ENCODE results near the gene PLK2.

Gene PLK2

GRCh38 chr5:58503390-58504046 is 43.6 kb upstream of the PLK2 start:
- TF ChIP-seq, protein P1, sequence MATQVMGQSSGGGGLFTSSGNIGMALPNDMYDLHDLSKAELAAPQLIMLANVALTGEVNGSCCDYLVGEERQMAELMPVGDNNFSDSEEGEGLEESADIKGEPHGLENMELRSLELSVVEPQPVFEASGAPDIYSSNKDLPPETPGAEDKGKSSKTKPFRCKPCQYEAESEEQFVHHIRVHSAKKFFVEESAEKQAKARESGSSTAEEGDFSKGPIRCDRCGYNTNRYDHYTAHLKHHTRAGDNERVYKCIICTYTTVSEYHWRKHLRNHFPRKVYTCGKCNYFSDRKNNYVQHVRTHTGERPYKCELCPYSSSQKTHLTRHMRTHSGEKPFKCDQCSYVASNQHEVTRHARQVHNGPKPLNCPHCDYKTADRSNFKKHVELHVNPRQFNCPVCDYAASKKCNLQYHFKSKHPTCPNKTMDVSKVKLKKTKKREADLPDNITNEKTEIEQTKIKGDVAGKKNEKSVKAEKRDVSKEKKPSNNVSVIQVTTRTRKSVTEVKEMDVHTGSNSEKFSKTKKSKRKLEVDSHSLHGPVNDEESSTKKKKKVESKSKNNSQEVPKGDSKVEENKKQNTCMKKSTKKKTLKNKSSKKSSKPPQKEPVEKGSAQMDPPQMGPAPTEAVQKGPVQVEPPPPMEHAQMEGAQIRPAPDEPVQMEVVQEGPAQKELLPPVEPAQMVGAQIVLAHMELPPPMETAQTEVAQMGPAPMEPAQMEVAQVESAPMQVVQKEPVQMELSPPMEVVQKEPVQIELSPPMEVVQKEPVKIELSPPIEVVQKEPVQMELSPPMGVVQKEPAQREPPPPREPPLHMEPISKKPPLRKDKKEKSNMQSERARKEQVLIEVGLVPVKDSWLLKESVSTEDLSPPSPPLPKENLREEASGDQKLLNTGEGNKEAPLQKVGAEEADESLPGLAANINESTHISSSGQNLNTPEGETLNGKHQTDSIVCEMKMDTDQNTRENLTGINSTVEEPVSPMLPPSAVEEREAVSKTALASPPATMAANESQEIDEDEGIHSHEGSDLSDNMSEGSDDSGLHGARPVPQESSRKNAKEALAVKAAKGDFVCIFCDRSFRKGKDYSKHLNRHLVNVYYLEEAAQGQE (IDR thresholded peaks at IDR 0.05; ENCODE audit: insufficient read depth in 1 of 2, low read depth in 2 of 2, low read length in 2 of 2), result no peak
- TF ChIP-seq SIN3A (IDR thresholded peaks at IDR 0.05; ENCODE audit: borderline replicate concordance, insufficient read depth, low read length) (no peak), TAF1 (IDR thresholded peaks at IDR 0.05; ENCODE audit: borderline replicate concordance, insufficient read depth, low read length) (no peak), FOXP2 (optimal IDR thresholded peaks at IDR 0.05; ENCODE audit: borderline replicate concordance, extremely low read depth, extremely low read length, insufficient read depth) (no peak), POLR2AphosphoS5 (IDR thresholded peaks at IDR 0.05; ENCODE audit: low read depth, low read length) (no peak)

DNA sequence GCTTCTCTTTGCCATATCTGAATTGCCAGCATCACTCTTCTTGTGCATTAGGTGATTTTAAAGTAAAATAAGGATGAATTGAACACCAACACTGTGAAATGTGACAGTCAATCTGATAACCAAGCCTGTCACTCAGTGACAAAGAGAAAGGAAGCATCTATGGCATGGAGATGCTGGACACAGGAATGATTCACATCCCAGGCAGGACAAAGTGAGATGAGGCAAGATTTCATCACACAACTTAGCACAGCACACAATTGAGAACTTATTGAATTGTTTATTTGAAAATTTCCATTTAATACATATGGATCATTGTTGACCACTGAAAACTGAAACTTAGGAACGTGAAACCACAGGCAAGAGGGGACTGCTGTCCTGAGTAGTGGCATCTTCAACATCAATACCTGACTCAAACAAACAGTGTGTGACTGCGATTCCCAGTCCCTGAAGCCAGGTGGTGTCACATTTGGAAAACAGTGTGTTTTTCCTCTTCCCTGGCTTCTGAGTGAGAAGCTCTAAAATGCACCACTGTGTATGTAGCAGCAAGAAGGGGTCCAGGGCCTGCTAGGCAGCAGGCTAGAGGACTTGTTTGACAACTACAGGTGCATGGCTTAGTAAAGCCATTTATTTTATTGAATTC is 42.0 kb upstream of the PLK2 start:
- TF ChIP-seq TAF1 (IDR thresholded peaks at IDR 0.05; ENCODE audit: borderline replicate concordance, insufficient read depth, low read length), result no peak
- no peak for TF ChIP-seq FOXP2 (optimal IDR thresholded peaks at IDR 0.05; ENCODE audit: borderline replicate concordance, extremely low read depth, extremely low read length, insufficient read depth)
- TF ChIP-seq, protein P1 (IDR thresholded peaks at IDR 0.05; ENCODE audit: insufficient read depth in 1 of 2, low read depth in 2 of 2, low read length in 2 of 2), result no peak

- TF ChIP-seq TAF1 (IDR thresholded peaks at IDR 0.05; ENCODE audit: borderline replicate concordance, insufficient read depth, low read length) (no peak), FOXP2 (optimal IDR thresholded peaks at IDR 0.05; ENCODE audit: borderline replicate concordance, extremely low read depth, extremely low read length, insufficient read depth) (no peak), POLR2AphosphoS5 (IDR thresholded peaks at IDR 0.05; ENCODE audit: low read depth, low read length) (no peak), SIN3A (IDR thresholded peaks at IDR 0.05; ENCODE audit: borderline replicate concordance, insufficient read depth, low read length) (no peak)
- TF ChIP-seq, protein P1 (IDR thresholded peaks at IDR 0.05; ENCODE audit: insufficient read depth in 1 of 2, low read depth in 2 of 2, low read length in 2 of 2), result no peak
Observed at GRCh38 chr5:58499941-58500340, 40.1 kb upstream of the PLK2 start.

DNA sequence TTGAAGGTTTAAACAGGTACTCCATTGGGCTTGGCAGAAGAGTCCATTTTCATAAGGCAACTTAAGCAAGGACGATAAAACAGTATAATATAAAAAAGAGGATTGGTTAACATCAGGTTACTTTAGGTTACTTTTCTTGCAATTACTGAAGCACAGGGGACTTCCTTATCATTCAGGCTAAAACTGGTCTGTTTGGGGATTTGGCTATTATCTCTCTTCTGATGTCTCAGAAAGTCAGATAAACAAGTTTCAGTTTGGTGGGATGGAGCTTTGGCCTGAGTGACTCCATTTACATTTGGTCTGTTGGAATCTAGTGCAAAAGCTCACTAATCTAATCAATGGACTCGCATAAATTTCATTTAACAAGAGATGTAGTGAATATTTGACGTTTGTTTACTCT is 39.3 kb upstream of the PLK2 start:
- TF ChIP-seq SIN3A (IDR thresholded peaks at IDR 0.05; ENCODE audit: borderline replicate concordance, insufficient read depth, low read length) (no peak), FOXP2 (optimal IDR thresholded peaks at IDR 0.05; ENCODE audit: borderline replicate concordance, extremely low read depth, extremely low read length, insufficient read depth) (no peak), TAF1 (IDR thresholded peaks at IDR 0.05; ENCODE audit: borderline replicate concordance, insufficient read depth, low read length) (no peak), POLR2AphosphoS5 (IDR thresholded peaks at IDR 0.05; ENCODE audit: low read depth, low read length) (no peak)
- TF ChIP-seq, protein P1 (IDR thresholded peaks at IDR 0.05; ENCODE audit: insufficient read depth in 1 of 2, low read depth in 2 of 2, low read length in 2 of 2), result no peak

Measured in PFSK-1 (cell line).